Chondrocyte (in vitro differentiated cells): ENCODE data around the gene HSD17B14. TPM values are rescaled to one million over a fixed set of nuclear protein-coding genes. Genes with fewer than 3 reads are reported as not detected.

Source experiments
- DNase-seq: peaks from one replicate; pipeline ENCODE4 v3.0.0; 2021; ENCODE audit warnings: mixed read lengths, low spot score
- H3K27ac Mint-ChIP-seq: one replicate; pipeline ENCODE4 v1.8.0; 2021; ENCODE audit warnings: mild to moderate bottlenecking, moderate library complexity, mixed read lengths; ENCODE audit not compliant: unreplicated experiment
- H3K27me3 Mint-ChIP-seq: 2 replicates; pipeline ENCODE4 v1.8.0; 2021; ENCODE audit warnings: low read depth, mixed read lengths
- H3K36me3 Mint-ChIP-seq: 2 replicates; pipeline ENCODE4 v1.8.0; 2021; ENCODE audit warnings: low read depth, mixed read lengths
- H3K4me1 Mint-ChIP-seq: 2 replicates; pipeline ENCODE4 v1.8.0; 2021; ENCODE audit warnings: low read depth, mild to moderate bottlenecking, mixed read lengths
- H3K4me3 Mint-ChIP-seq: one replicate; pipeline ENCODE4 v1.8.0; 2021; ENCODE audit warnings: mild to moderate bottlenecking, moderate library complexity, mixed read lengths; ENCODE audit not compliant: unreplicated experiment
- H3K9me3 Mint-ChIP-seq: 2 replicates; pipeline ENCODE4 v1.8.0; 2021; ENCODE audit warnings: low read depth, mixed read lengths
- total RNA-seq: library from RNA; stranded (reverse); gene quantifications from 3 replicates; pipeline ENCODE4 v1.2.1, GENCODE V29; 2021
- TF ChIP-seq, protein P1 (sequence below): fragments of 200-600 bp; sonication (generic); IDR thresholded peaks from 2 replicates; pipeline ENCODE4 v1.5.0; 2021; ENCODE audit warnings: antibody characterized with exemption, mild to moderate bottlenecking, moderate library complexity

The HSD17B14 gene
- total RNA-seq, 1 donor from 2014 or later, result 13.6 TPM

DNA sequence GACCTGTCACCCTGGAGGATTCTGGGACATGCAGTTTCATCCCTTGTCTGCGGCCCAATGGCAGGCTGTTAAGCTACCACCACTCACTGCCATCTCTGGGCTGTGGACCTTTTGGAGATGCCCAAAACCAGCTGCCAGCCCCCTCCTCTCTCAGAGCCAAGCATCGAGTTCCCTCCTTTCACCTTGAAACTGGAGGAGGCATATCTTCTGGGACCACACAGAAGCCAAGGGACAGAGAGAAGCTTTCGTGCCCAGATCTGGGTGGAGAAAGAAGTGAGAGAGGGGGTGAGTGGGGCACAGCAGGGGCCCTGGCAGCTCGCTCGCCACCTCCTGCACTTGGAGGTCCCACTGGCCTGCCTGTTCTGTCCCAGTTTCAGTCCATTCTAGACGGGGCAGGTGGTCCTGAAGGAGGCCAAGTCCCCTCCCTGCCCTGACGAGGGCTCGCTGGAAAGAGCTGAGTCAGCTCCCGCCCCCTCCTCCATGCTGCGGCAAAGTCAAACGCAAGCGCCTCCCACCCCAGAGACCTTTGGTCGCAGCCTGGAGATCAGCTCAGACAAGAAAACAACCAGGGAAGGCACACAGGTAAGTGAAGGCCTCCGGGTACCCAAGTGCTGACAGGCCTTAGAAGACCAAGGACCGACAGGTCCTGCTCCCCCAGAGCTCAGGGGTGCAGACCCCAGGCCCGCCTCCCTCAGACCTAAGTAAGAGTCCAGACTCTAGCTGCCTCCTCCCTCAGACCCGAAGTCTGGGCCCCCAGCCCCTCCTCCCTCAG, 29.3 kb downstream of the HSD17B14 start:
- no peaks in the 10 kb centered on the region for H3K36me3 Mint-ChIP-seq
- no peak for DNase-seq
- TF ChIP-seq, protein P1, sequence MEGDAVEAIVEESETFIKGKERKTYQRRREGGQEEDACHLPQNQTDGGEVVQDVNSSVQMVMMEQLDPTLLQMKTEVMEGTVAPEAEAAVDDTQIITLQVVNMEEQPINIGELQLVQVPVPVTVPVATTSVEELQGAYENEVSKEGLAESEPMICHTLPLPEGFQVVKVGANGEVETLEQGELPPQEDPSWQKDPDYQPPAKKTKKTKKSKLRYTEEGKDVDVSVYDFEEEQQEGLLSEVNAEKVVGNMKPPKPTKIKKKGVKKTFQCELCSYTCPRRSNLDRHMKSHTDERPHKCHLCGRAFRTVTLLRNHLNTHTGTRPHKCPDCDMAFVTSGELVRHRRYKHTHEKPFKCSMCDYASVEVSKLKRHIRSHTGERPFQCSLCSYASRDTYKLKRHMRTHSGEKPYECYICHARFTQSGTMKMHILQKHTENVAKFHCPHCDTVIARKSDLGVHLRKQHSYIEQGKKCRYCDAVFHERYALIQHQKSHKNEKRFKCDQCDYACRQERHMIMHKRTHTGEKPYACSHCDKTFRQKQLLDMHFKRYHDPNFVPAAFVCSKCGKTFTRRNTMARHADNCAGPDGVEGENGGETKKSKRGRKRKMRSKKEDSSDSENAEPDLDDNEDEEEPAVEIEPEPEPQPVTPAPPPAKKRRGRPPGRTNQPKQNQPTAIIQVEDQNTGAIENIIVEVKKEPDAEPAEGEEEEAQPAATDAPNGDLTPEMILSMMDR, result no peak
- H3K27ac Mint-ChIP-seq, result no peak overlapping the region
- no peak overlapping the region for H3K4me3 Mint-ChIP-seq
- peaks cover 16% of the 10 kb centered on the region for H3K4me1 Mint-ChIP-seq
- H3K9me3 Mint-ChIP-seq, result no peaks in the 10 kb centered on the region
- H3K27me3 Mint-ChIP-seq, result no peaks in the 10 kb centered on the region

GRCh38 chr19:48806518-48806817, 29.8 kb downstream of the HSD17B14 start:
- no peaks in the 10 kb centered on the region for H3K27me3 Mint-ChIP-seq
- no peaks in the 10 kb centered on the region for H3K36me3 Mint-ChIP-seq
- peaks cover 15% of the 10 kb centered on the region for H3K4me1 Mint-ChIP-seq
- TF ChIP-seq, protein P1, result no peak
- H3K4me3 Mint-ChIP-seq, result no peak overlapping the region
- no peak overlapping the region for H3K27ac Mint-ChIP-seq
- no peaks in the 10 kb centered on the region for H3K9me3 Mint-ChIP-seq
- no peak for DNase-seq

GRCh38 chr19:48805452-48805851, 30.8 kb downstream of the HSD17B14 start:
- no peak for DNase-seq
- peaks cover 12% of the 10 kb centered on the region for H3K4me1 Mint-ChIP-seq
- H3K27ac Mint-ChIP-seq, result no peak overlapping the region
- TF ChIP-seq, protein P1, result no peak
- H3K4me3 Mint-ChIP-seq, result no peak overlapping the region
- no peaks in the 10 kb centered on the region for H3K27me3 Mint-ChIP-seq
- no peaks in the 10 kb centered on the region for H3K36me3 Mint-ChIP-seq
- no peaks in the 10 kb centered on the region for H3K9me3 Mint-ChIP-seq

DNA sequence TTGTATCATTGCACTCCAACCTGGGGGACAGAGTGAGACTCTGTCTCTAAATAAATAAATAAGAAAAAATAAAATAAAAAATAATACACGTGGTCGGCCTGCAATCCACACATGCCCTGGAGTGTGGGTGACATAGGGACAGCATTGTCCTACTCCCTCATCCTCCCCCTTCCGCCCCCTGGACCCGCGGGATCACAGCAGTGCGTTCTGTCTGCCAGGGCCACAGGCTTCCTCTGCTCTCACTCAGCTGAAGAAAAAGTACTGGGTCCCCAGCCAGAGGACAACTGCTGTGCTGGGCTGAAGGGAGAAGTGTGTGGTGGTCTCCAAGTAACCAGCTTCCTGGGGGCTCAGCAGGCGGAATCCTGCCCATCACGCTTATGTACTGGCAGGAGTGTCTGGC, 31.8 kb downstream of the HSD17B14 start:
- no peak overlapping the region for H3K4me3 Mint-ChIP-seq
- no peak for DNase-seq
- no peak overlapping the region for H3K27ac Mint-ChIP-seq
- H3K4me1 Mint-ChIP-seq, result peaks cover 8% of the 10 kb centered on the region
- TF ChIP-seq, protein P1, result no peak
- no peaks in the 10 kb centered on the region for H3K9me3 Mint-ChIP-seq
- H3K27me3 Mint-ChIP-seq, result no peaks in the 10 kb centered on the region
- no peaks in the 10 kb centered on the region for H3K36me3 Mint-ChIP-seq

- TF ChIP-seq, protein P1, result no peak
- Mint-ChIP-seq H3K36me3 (no peaks in the 10 kb centered on the region), H3K27me3 (no peaks in the 10 kb centered on the region), H3K4me1 (peaks cover 21% of the 10 kb centered on the region), H3K9me3 (no peaks in the 10 kb centered on the region), H3K4me3 (no peak overlapping the region), H3K27ac (no peak overlapping the region)
- no peak for DNase-seq
Observed at GRCh38 chr19:48802623-48803022, 33.7 kb downstream of the HSD17B14 start.
